ENCODE measurements around the gene SUN2. TPM values are rescaled to one million over a fixed set of nuclear protein-coding genes. Genes with fewer than 3 reads are reported as not detected.

The SUN2 gene
- total and polyA plus RNA-seq, 2 of the 13 experiments (the other 11 are each of a cell fraction or from before 2014, with no cell fraction given), result 45.6 to 56.6 TPM

DNA sequence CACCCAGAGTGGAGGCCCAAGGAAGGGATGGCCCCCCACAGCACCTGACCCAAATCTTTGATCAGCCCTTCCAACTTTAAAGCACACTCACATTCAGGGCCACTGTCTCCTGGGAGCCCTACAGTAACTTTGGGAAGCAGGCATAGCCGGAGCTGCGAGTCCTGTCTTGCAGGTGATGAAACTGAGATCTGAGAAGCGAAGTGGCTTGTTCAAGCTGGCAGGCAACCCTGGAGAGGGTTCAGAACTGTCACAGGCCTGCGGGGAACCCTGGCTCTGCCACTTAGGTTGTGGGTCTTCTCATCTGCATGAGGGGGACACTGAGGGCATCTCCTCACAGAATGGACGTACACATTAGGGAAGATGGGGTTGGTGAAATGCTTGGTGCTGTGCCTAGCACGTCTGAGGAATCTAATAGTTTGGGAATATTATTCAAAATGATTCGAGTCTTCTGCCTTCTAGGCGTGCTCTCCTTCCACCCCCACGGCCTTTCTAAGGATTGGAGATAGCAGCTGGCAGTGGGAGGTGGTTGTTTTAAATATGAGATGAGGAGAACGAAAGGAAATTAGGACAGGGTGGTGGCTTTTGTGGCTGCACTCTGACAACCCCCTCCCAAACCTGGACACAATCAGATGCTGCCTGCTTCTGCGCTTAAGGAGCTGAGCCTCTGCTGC lies 18.8 kb upstream of the SUN2 start:
- Histone ChIP-seq H3K9me3 (ENCODE audit: low read length) (no peaks in the 10 kb centered on the region), H3K4me1 (ENCODE audit: insufficient read depth, low read length) (peaks cover 17% of the 10 kb centered on the region; the same call in 1 of the 2 replicates), H3K36me3 (replicated peaks in 1 of 2; ENCODE audit: control insufficient read depth in 1 of 2, insufficient read depth in 2 of 2, low read length in 2 of 2) (no peaks in the 10 kb centered on the region), H4K20me1 (ENCODE audit: insufficient read depth, low read length) (no peaks in the 10 kb centered on the region), H2AFZ (ENCODE audit: low read length) (no peak overlapping the region), H3K4me2 (ENCODE audit: low read depth, low read length) (no peak overlapping the region), H3K27me3 (ENCODE audit: control insufficient read depth in 1 of 2, insufficient read depth in 2 of 2, low read length in 2 of 2) (peaks cover 1 to 9% of the 10 kb centered on the region in 2 experiments; a peak in 1 of 5 replicates), H3K79me2 (ENCODE audit: insufficient read depth, low read length) (no peaks in the 10 kb centered on the region), H3K9ac (ENCODE audit: insufficient read depth, low read depth, low read length) (no peak overlapping the region), H3K4me3 (replicated peaks in 1 of 3; ENCODE audit: insufficient read depth in 1 of 3, low read depth in 2 of 3, low read length in 3 of 3) (no peak overlapping the region), H3K27ac (ENCODE audit: extremely low read length, insufficient read depth, low read length) (no peak overlapping the region)
- ChIA-PET CTCF (ENCODE audit: low intra/inter-chr PET ratio, low total read pairs) (no interaction called here), POLR2A (no interaction called here)
- in situ Hi-C loops (cut with HindIII; ENCODE audit: extremely low pct_ligation_motif_present, low pct_unique_long_range_greater_than_20kb), result no loop called here
- BruUV-seq (replicated peaks), result no TSS peak
- TF ChIP-seq, protein P1, sequence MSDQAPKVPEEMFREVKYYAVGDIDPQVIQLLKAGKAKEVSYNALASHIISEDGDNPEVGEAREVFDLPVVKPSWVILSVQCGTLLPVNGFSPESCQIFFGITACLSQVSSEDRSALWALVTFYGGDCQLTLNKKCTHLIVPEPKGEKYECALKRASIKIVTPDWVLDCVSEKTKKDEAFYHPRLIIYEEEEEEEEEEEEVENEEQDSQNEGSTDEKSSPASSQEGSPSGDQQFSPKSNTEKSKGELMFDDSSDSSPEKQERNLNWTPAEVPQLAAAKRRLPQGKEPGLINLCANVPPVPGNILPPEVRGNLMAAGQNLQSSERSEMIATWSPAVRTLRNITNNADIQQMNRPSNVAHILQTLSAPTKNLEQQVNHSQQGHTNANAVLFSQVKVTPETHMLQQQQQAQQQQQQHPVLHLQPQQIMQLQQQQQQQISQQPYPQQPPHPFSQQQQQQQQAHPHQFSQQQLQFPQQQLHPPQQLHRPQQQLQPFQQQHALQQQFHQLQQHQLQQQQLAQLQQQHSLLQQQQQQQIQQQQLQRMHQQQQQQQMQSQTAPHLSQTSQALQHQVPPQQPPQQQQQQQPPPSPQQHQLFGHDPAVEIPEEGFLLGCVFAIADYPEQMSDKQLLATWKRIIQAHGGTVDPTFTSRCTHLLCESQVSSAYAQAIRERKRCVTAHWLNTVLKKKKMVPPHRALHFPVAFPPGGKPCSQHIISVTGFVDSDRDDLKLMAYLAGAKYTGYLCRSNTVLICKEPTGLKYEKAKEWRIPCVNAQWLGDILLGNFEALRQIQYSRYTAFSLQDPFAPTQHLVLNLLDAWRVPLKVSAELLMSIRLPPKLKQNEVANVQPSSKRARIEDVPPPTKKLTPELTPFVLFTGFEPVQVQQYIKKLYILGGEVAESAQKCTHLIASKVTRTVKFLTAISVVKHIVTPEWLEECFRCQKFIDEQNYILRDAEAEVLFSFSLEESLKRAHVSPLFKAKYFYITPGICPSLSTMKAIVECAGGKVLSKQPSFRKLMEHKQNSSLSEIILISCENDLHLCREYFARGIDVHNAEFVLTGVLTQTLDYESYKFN (CRISPR knock-in tag; conservative IDR thresholded peaks at IDR 0.05), result no peak
- no peak for TF ChIP-seq REXO4 (CRISPR knock-in tag; IDR thresholded peaks at IDR 0.05; ENCODE audit: borderline replicate concordance)
- ATAC-seq (no peak), FAIRE-seq (no peak), DNase-seq (ENCODE audit: low spot score) (no peak)
- intact Hi-C loops (cut with micrococcal nuclease; ENCODE audit: unreplicated experiment), result no loop called here
- WGBS (ENCODE audit: low lambda C conversion rate), result 11% methylated on average over 8 of the region's 11 CpGs

DNA sequence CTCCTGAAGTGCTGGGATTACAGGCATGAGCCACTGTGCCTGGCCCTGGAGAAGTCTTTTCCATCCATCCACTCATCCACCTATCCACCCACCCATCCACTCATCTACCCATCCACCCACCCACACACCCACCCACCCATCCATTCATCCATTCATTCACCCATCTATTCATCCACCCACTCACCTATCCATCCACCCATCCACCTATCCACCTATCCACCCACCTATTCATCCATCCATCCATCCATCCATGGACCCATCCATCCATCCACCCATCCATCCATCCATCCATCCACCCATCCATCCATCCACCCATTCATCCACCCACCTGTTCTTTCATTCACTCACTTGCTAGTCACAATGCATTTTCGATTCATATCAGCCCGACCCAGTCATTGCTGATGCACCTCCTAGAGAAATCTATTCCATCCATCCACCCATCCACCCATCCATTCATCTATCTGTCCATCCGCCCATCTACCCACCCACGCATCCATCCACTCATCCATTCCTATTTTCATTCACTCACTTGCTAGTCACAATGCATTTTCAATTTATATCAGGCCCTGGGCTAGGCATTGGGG lies 17.7 kb upstream of the SUN2 start:
- Histone ChIP-seq H4K20me1 (ENCODE audit: insufficient read depth, low read length) (no peaks in the 10 kb centered on the region), H3K79me2 (ENCODE audit: insufficient read depth, low read length) (no peaks in the 10 kb centered on the region), H3K4me2 (ENCODE audit: low read depth, low read length) (no peak overlapping the region), H3K27ac (ENCODE audit: extremely low read length, insufficient read depth, low read length) (no peak overlapping the region), H3K9me3 (ENCODE audit: low read length) (no peaks in the 10 kb centered on the region), H2AFZ (ENCODE audit: low read length) (no peak overlapping the region), H3K4me1 (ENCODE audit: insufficient read depth, low read length) (peaks cover 17% of the 10 kb centered on the region; the same call in 1 of the 2 replicates), H3K4me3 (replicated peaks in 1 of 3; ENCODE audit: insufficient read depth in 1 of 3, low read depth in 2 of 3, low read length in 3 of 3) (no peak overlapping the region), H3K9ac (ENCODE audit: insufficient read depth, low read depth, low read length) (no peak overlapping the region), H3K27me3 (ENCODE audit: control insufficient read depth in 1 of 2, insufficient read depth in 2 of 2, low read length in 2 of 2) (peaks cover 1 to 12% of the 10 kb centered on the region in 2 experiments; a peak in 1 of 5 replicates), H3K36me3 (replicated peaks in 1 of 2; ENCODE audit: control insufficient read depth in 1 of 2, insufficient read depth in 2 of 2, low read length in 2 of 2) (no peaks in the 10 kb centered on the region)
- intact Hi-C loops (cut with micrococcal nuclease; ENCODE audit: unreplicated experiment), result no loop called here
- ChIA-PET POLR2A (no interaction called here), CTCF (ENCODE audit: low intra/inter-chr PET ratio, low total read pairs) (no interaction called here)
- ATAC-seq (no peak), DNase-seq (ENCODE audit: low spot score) (no peak), FAIRE-seq (no peak)
- 46% methylated on average over 4 of the region's 4 CpGs for WGBS (ENCODE audit: low lambda C conversion rate)
- no TSS peak for BruUV-seq (replicated peaks)
- in situ Hi-C loops (cut with HindIII; ENCODE audit: extremely low pct_ligation_motif_present, low pct_unique_long_range_greater_than_20kb), result no loop called here
- no peak for TF ChIP-seq ZNF350 (CRISPR knock-in tag; IDR thresholded peaks at IDR 0.05; ENCODE audit: borderline replicate concordance, low read depth)
- TF ChIP-seq, protein P2, sequence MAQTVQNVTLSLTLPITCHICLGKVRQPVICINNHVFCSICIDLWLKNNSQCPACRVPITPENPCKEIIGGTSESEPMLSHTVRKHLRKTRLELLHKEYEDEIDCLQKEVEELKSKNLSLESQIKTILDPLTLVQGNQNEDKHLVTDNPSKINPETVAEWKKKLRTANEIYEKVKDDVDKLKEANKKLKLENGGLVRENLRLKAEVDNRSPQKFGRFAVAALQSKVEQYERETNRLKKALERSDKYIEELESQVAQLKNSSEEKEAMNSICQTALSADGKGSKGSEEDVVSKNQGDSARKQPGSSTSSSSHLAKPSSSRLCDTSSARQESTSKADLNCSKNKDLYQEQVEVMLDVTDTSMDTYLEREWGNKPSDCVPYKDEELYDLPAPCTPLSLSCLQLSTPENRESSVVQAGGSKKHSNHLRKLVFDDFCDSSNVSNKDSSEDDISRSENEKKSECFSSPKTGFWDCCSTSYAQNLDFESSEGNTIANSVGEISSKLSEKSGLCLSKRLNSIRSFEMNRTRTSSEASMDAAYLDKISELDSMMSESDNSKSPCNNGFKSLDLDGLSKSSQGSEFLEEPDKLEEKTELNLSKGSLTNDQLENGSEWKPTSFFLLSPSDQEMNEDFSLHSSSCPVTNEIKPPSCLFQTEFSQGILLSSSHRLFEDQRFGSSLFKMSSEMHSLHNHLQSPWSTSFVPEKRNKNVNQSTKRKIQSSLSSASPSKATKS (CRISPR knock-in tag; IDR thresholded peaks at IDR 0.05), result no peak
- TF ChIP-seq ZNF652 (CRISPR knock-in tag; IDR thresholded peaks at IDR 0.05; ENCODE audit: borderline replicate concordance, low read depth), result no peak
- no peak for TF ChIP-seq ZSCAN21 (CRISPR knock-in tag; IDR thresholded peaks at IDR 0.05; ENCODE audit: borderline replicate concordance)
- TF ChIP-seq ESRRA (CRISPR knock-in tag; IDR thresholded peaks at IDR 0.05; ENCODE audit: low read depth), result no peak
- no peak for TF ChIP-seq ZBTB3 (CRISPR knock-in tag; IDR thresholded peaks at IDR 0.05; ENCODE audit: borderline replicate concordance, low read depth)
- no peak for TF ChIP-seq ZNF263 (CRISPR knock-in tag; IDR thresholded peaks at IDR 0.05)
- TF ChIP-seq ZNF780A (CRISPR knock-in tag; IDR thresholded peaks at IDR 0.05), result no peak
- no peak for TF ChIP-seq ARHGAP35 (CRISPR knock-in tag; IDR thresholded peaks at IDR 0.05; ENCODE audit: borderline replicate concordance)

Measured in HepG2 (cell line).